ENCODE results near the gene MYO9B. TPM values are rescaled to one million over a fixed set of nuclear protein-coding genes. Genes with fewer than 3 reads are reported as not detected.

The MYO9B gene
- total and polyA plus RNA-seq, 2 of the 13 experiments (the other 11 are each of a cell fraction or from before 2014, with no cell fraction given), result 18.0 to 18.3 TPM

- no peak for TF ChIP-seq HNRNPUL1 (IDR thresholded peaks at IDR 0.05; ENCODE audit: low read depth, low read length)
- no peak for TF ChIP-seq SAFB2 (CRISPR knock-in tag; IDR thresholded peaks at IDR 0.05; ENCODE audit: borderline replicate concordance, low read depth)
- no peak for TF ChIP-seq ZSCAN29 (CRISPR knock-in tag; conservative IDR thresholded peaks at IDR 0.05)
- TF ChIP-seq RARG (CRISPR knock-in tag; IDR thresholded peaks at IDR 0.05; ENCODE audit: low read depth), result no peak
- TF ChIP-seq HBP1 (CRISPR knock-in tag; IDR thresholded peaks at IDR 0.05; ENCODE audit: low read depth), result peak; percentile 64; the same call in 1 of the 2 replicates
- TF ChIP-seq AKNA (CRISPR knock-in tag; IDR thresholded peaks at IDR 0.05; ENCODE audit: borderline replicate concordance), result no peak
- no peak for TF ChIP-seq ZNF562 (CRISPR knock-in tag; IDR thresholded peaks at IDR 0.05; ENCODE audit: borderline replicate concordance)
- TF ChIP-seq HIVEP1 (CRISPR knock-in tag; IDR thresholded peaks at IDR 0.05), result peak; percentile 46; the same call in 1 of the 2 replicates
- no peak for TF ChIP-seq ZSCAN9 (CRISPR knock-in tag; IDR thresholded peaks at IDR 0.05; ENCODE audit: borderline replicate concordance)
- TF ChIP-seq, protein P1, sequence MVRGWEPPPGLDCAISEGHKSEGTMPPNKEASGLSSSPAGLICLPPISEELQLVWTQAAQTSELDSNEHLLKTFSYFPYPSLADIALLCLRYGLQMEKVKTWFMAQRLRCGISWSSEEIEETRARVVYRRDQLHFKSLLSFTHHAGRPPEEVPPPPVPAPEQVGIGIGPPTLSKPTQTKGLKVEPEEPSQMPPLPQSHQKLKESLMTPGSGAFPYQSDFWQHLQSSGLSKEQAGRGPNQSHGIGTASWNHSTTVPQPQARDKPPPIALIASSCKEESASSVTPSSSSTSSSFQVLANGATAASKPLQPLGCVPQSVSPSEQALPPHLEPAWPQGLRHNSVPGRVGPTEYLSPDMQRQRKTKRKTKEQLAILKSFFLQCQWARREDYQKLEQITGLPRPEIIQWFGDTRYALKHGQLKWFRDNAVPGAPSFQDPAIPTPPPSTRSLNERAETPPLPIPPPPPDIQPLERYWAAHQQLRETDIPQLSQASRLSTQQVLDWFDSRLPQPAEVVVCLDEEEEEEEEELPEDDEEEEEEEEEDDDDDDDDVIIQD (CRISPR knock-in tag; IDR thresholded peaks at IDR 0.05; ENCODE audit: low read depth), result no peak
- no peak for TF ChIP-seq MLXIP (CRISPR knock-in tag; IDR thresholded peaks at IDR 0.05; ENCODE audit: borderline replicate concordance)
- TF ChIP-seq NFE2L2 (IDR thresholded peaks at IDR 0.05; ENCODE audit: low read length), result no peak
- no peak for TF ChIP-seq ZNF879 (CRISPR knock-in tag; IDR thresholded peaks at IDR 0.05)
- no peak for TF ChIP-seq CCAR2 (optimal IDR thresholded peaks at IDR 0.05; ENCODE audit: low read depth, low read length)
Observed at GRCh38 chr19:17255150-17255621, 179.6 kb downstream of the MYO9B start (continued).
